GM18505 (cell line): ENCODE data around the gene MASP2.
"Not testable (repeated sequence)": the region's sequence is repeated elsewhere in the genome, so short reads cannot be mapped to it uniquely, and the experiment has no call there.

Experiments
- ATAC-seq: cut with Tn5 transposase; IDR thresholded peaks from one replicate; pipeline ENCODE4 v1.9.1; 2021; ENCODE audit not compliant: unreplicated experiment
- POLR2A ChIP-seq: IDR thresholded peaks from 4 replicates; pipeline ENCODE4 v1.6.1; 2011; ENCODE audit warnings: borderline replicate concordance; ENCODE audit not compliant: insufficient read depth, insufficient read length; ENCODE audit errors: extremely low read depth

MASP2 gene

DNA sequence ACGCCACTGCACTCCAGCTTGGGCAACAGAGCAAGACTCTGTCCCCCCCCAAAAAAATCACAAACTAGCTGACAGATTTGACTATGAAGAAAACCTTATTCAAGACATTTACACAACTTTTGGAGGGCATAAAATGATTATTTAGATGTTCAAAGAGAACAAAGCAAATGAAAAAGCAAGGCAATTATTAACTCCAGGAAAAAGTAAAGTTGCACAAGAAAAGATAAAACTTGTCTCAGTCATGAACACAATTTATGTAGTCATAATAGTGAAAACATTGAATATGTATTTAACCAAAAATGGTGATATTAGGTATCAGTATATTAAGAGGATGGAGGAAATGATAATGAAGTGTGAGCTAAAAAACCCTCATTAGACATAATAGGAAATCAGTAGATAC lies 46.5 kb downstream of the MASP2 start:
- ATAC-seq, result no peak

DNA sequence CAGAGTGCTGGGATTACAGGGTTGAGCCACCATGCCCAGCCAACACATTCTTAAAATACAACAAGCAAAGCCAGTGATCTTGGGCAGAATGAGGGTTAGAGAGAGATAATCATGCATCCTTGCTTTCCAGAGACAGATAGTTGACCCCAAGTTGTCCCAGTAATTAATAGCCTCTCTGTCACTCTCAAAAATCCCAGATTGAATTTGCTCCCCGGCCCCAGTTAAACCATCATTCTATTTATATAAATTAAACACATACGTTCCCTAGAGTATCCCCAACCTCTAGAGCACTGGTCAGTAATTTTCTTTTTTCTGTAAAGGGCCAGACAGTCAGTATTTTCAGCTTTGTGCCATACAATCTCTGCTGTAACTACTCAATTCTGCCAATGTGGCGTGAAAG lies 50.9 kb downstream of the MASP2 start:
- TF ChIP-seq POLR2A, result no peak
- ATAC-seq, result no peak

More for the DNA sequence above, 46.5 kb downstream of the MASP2 start:
- no peak for TF ChIP-seq POLR2A

DNA sequence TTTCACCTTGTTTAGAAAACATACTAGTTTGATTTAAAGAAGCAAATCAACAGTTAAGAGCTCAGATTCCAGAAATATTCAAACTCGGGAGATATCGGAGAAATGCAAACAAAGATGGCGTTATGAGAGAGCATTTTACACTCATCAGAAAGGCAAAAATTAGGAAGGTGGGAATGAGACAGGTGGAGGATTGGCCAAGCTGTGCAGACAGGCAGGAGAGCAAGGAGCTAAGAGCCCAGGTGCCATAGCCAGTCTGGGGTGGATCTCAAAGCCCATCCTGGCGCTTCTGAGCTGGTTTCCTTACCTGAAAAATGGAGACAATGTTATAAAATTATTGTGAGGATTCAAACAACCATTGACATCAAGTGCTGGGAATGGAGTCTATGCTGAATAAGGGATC lies 54.2 kb downstream of the MASP2 start:
- TF ChIP-seq POLR2A, result no peak
- ATAC-seq, result no peak

DNA sequence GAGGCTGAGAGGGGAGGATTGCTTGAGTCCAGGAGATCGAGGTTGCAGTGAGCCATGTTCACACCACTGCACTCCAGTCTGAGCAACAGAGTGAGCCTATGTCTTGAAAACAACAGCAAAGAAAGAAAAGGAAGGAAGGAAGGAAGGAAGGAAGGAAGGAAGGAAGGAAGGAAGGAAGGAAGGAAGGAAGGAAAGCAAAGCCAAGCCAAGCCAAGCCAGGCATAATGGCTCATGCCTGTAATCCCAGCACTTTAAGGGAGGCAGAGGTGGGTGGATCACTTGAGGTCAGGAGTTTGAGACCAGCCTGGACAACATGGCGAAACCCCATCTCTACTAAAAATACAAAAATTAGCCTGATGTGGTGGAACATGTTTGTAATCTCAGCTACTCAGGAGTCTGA lies 55.0 kb downstream of the MASP2 start:
- ATAC-seq, result not testable (repeated sequence)

DNA sequence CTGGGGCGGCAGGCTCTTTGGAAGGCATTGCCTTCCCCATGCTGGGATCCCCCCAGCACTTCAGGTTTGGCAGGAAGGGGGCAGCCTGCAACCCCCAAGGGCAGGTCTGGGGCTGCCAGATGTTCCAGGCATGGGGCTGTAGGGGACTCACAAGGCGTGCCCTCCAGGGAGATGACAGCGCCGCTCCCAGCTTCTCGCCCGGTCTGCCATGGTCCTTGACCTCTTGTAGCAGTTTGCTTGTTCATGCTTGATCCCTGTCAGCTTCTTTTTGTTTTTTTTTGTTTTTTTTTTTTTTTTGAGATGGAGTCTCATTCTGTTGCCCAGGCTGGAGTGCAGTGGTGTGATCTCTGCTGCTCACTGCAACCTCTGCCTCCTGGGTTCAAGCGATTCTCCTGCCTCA lies 56.2 kb downstream of the MASP2 start:
- no peak for ATAC-seq
- no peak for TF ChIP-seq POLR2A

DNA sequence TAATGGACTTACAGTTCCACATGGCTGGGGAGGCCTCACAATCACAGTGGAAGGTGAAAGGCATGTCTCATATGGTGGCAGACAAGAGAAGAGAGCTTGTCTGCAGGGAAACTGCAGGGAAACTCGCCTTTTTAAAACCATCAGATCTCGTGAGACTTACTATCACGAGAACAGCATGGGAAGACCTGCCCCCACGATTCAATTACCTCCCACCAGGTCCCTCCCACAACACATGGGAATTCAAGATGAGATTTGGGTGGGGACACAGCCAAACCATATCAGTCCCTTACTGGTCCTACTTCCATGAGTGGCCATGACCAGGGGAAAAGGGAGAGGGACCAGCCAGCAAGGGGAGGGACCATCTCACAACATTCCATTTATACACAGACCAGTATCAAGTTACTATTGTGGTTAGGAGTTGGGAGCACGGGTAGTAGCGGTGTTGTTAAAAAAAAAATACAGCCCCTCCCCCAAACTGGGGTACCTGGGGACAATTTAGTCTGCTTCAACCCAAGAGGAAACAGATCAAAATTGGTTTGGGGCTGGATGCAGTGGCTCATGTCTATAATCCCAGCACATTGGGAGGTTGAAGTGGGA lies 57.0 kb downstream of the MASP2 start:
- not testable (repeated sequence) for ATAC-seq

DNA sequence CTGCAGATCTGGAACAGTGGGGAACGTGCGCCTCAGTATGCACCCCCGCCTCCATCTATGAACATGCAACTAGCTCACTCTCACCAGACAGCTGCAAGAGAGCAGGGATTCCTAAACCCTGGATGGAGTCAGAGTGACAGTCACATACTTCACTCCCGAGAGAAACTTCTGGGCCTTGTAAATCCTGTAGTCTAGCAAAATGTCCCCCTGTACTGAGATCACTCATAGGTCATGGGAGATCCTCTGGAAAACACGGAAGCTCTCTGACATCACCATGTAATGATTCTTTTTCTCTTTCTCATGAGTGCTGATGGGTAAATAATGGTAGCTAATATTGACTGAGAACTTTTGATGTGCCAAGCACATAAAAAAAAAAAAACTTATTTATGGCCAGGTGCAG lies 57.9 kb downstream of the MASP2 start:
- no peak for ATAC-seq
- no peak for TF ChIP-seq POLR2A

DNA sequence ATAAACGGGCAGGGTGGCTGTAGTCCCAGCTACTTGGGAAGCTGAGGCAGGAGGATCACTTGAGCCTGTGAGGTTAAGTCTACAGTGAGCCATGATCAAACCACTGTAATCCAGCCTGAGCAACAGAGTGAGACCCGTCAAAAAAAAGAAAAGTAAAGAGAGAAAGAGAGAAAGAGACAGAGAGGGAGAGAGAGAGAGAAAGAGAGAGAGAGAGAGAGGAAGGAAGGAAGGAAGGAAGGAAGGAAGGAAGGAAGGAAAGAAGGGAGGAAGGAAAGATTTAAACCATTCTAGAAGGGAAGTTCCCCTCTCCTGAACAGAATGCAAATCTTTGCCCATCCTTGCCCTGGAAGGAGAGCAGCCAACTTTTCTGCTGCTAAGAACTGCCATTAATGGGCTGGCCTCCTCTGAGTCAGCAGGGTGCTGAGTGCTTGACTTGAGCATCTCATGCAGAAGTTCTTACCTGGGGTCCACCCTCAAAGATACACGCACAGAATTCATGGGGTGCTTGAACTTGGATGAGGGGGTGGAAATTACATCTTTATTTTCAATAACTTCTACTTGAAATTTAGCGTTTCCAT lies 59.1 kb downstream of the MASP2 start:
- no peak for TF ChIP-seq POLR2A
- ATAC-seq, result no peak

DNA sequence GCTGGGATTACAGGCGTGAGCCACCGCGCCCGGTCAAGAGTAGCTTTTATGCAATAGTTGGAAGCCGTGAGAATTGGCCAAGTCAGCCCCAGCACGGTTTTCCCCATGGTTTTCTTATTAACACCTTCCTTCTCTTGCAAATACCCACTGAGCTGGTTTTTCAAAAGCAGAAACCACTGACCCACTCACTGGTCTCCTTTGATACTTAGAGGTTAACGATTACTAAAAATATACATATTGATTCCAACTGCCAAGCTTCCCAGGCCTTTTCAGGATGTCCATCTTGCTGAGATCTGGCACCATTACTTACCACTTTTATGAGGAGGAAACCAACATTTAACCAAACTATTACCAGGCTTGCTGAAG lies 60.5 kb downstream of the MASP2 start:
- no peak for TF ChIP-seq POLR2A
- ATAC-seq, result peak; percentile 14

DNA sequence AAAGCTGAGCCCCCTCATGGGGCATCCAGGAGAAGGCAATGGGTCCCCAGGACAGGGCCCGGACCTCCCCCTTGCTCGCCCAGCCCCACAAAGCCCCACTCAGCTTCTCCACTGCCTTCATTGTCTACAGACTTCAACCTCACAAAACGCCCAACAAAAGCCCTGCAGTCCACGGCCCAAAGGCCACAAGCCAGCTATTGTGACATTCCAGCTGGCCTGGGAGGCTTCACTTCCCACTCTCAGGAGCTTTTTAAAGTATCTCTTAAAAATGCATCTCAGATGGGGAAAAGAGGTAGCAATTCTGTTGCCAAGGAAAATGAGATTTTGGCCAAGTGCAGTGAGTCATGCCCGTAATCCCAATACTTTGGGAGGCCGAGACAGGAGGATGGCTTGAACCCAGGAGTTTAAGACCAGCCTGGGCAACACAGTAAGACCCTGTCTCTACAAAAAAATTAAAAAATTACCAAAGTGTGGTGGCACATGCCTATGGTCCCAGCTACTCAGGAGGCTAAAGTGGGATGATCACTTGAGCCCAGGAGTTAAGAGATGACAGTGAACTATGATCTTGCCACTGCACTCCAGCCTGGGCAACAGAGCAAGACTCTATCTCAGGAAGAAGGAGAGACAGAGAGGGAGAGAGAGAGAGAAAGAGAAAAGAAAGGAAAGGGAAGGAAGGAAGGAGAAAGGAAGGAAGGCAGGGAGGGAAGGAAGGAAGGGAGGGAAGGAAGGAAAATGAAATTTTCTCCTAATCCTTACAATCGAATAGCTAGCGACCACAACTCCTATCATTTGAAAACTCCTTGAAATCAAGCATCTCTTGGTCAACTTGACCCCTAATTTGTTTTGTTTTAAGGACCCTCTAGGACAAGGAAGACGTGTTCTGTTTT lies 66.0 kb downstream of the MASP2 start:
- no peak for ATAC-seq
- TF ChIP-seq POLR2A, result no peak

DNA sequence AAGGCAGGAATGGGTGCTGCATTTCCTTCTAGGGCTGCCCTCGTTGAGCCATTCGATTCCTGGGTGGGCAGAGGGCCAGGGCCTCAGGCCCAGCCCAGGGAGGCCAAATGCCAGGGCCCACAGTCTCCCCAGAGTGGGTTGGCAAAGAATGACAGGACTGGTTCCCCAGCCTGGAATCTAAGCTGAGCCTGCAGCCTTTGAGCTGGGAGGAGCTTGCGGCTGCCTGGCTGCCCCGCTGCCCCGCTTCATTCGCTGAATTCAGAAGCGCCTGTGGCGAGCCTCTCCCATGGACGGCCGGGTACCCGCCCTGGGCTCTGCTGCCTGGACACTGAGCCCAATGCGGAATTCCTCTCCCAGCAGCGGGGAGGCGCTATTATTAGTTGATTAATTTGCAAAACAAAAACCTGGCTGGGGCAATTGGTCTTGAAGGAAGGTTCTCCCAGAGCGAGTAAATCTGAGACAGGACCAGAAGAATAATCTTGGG lies 66.9 kb downstream of the MASP2 start:
- no peak for TF ChIP-seq POLR2A
- ATAC-seq, result no peak

DNA sequence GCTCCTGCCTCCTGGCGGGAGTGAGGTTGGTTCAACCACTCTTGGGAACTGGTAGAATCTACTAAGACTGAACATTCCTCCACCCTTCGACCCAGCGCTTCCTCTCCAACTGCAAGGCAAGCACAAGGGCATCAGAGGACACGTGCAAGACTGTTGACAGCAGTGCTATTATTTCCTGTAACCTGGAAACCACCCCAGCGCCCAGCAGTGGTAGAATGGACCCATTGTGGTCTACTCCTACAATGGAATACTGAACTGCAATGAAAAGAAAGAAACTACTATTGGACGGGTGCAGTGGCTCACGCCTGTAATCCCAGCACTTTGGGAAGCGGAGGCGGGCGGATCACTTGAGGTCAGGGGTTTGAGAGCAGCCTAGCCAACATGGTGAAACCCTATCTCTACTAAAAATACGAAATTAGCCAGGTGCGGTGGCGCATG lies 67.5 kb downstream of the MASP2 start:
- no peak for ATAC-seq
- no peak for TF ChIP-seq POLR2A

DNA sequence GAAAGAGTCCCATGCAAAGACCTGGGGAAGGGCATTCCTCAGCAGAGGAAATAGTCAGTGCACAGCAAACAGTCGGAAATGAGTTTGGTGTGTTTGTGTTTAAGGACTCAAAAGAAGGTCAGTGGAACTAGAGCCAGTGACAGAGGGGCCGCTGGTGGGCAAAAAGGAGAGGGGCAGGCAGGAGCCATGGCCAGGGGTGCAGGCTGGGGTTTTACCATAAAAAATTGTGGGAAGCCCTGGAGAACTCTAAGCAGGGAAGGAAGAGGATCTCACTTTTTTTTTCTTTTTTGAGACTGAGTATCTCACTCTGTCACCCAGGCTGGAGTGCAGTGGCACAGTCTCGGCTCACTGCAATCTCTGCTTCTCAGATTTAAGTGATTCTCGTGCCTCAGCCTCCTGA lies 68.3 kb downstream of the MASP2 start:
- no peak for TF ChIP-seq POLR2A
- no peak for ATAC-seq
